ENCODE data around the gene POMT2.

DNA sequence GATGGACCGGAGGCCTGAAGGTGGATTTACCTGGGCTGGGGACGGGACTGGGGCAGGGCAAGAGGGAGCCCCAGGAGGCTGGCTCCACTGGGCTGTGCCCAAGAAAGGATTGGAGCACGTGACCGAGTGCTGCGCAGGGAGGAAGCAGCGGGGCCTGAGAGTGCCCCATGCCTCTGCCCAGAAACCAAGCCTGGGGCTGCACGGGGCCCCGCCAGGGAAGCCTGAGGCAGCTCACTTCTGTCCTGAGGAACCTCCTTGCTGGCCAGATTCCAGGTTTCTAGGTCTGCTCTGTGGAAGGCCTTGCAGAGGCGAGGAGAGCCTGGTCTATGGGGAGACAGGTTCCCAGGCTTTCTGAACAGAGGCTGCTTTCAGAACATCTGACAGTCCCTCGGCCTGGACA lies 60.1 kb downstream of the POMT2 start:
- TF ChIP-seq, protein P1, sequence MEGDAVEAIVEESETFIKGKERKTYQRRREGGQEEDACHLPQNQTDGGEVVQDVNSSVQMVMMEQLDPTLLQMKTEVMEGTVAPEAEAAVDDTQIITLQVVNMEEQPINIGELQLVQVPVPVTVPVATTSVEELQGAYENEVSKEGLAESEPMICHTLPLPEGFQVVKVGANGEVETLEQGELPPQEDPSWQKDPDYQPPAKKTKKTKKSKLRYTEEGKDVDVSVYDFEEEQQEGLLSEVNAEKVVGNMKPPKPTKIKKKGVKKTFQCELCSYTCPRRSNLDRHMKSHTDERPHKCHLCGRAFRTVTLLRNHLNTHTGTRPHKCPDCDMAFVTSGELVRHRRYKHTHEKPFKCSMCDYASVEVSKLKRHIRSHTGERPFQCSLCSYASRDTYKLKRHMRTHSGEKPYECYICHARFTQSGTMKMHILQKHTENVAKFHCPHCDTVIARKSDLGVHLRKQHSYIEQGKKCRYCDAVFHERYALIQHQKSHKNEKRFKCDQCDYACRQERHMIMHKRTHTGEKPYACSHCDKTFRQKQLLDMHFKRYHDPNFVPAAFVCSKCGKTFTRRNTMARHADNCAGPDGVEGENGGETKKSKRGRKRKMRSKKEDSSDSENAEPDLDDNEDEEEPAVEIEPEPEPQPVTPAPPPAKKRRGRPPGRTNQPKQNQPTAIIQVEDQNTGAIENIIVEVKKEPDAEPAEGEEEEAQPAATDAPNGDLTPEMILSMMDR (IDR thresholded peaks at IDR 0.05; ENCODE audit: poor library complexity): no peak
- TF ChIP-seq EZH2 (IDR thresholded peaks at IDR 0.05; ENCODE audit: borderline replicate concordance): no peak
